ENCODE measurements around the gene KAT7.

The KAT7 gene

GRCh38 chr17:49878931-49879904, 90.7 kb downstream of the KAT7 start:
- no peak overlapping the region for H3K4me2 ChIP-seq (ENCODE audit: low read length)
- no peaks in the 10 kb centered on the region for H3K9me3 ChIP-seq (ENCODE audit: control insufficient read depth, low read length)
- H3K27ac ChIP-seq, result no peak overlapping the region
- TF ChIP-seq CTCF (IDR thresholded peaks at IDR 0.05), result no peak
- H3K9ac ChIP-seq, result no peak overlapping the region
- H2AFZ ChIP-seq, result no peak overlapping the region
- H3K4me1 ChIP-seq, result peaks cover 3% of the 10 kb centered on the region
- no peaks in the 10 kb centered on the region for H3K27me3 ChIP-seq (ENCODE audit: control insufficient read depth, insufficient read depth, low read length)
- H3K4me3 ChIP-seq (ENCODE audit: low read depth, low read length), result no peak overlapping the region
- no peaks in the 10 kb centered on the region for H3K36me3 ChIP-seq (ENCODE audit: control insufficient read depth, insufficient read depth, low read length)
- no peaks in the 10 kb centered on the region for H3K79me2 ChIP-seq

GRCh38 chr17:49880291-49881053, 92.0 kb downstream of the KAT7 start:
- H3K27me3 ChIP-seq (ENCODE audit: control insufficient read depth, insufficient read depth, low read length), result no peaks in the 10 kb centered on the region

GRCh38 chr17:49881054-49881402, 92.5 kb downstream of the KAT7 start:
- no peaks in the 10 kb centered on the region for H3K36me3 ChIP-seq (ENCODE audit: control insufficient read depth, insufficient read depth, low read length)
- no peak overlapping the region for H3K9ac ChIP-seq
- H3K27ac ChIP-seq, result no peak overlapping the region
- no peak overlapping the region for H3K4me2 ChIP-seq (ENCODE audit: low read length)
- H3K27me3 ChIP-seq (ENCODE audit: control insufficient read depth, insufficient read depth, low read length), result no peaks in the 10 kb centered on the region
- peaks cover 3% of the 10 kb centered on the region for H3K4me1 ChIP-seq
- no peak overlapping the region for H2AFZ ChIP-seq
- no peaks in the 10 kb centered on the region for H3K79me2 ChIP-seq
- H3K4me3 ChIP-seq (ENCODE audit: low read depth, low read length), result no peak overlapping the region
- no peak for TF ChIP-seq CTCF (IDR thresholded peaks at IDR 0.05)
- H3K9me3 ChIP-seq (ENCODE audit: control insufficient read depth, low read length), result no peaks in the 10 kb centered on the region

More at GRCh38 chr17:49880291-49881053, 92.0 kb downstream of the KAT7 start:
- Histone ChIP-seq H3K36me3 (ENCODE audit: control insufficient read depth, insufficient read depth, low read length) (no peaks in the 10 kb centered on the region), H3K79me2 (no peaks in the 10 kb centered on the region), H3K9ac (no peak overlapping the region), H3K27ac (no peak overlapping the region), H3K9me3 (ENCODE audit: control insufficient read depth, low read length) (no peaks in the 10 kb centered on the region), H3K4me2 (ENCODE audit: low read length) (peak overlapping the region; percentile 39), H2AFZ (peak overlapping the region; percentile 74), H3K4me1 (peaks cover 3% of the 10 kb centered on the region), H3K4me3 (ENCODE audit: low read depth, low read length) (no peak overlapping the region)
- TF ChIP-seq CTCF (IDR thresholded peaks at IDR 0.05), result peak; percentile 98

- no peak for TF ChIP-seq CTCF (IDR thresholded peaks at IDR 0.05)
- Histone ChIP-seq H3K4me1 (peaks cover 3% of the 10 kb centered on the region), H3K4me2 (ENCODE audit: low read length) (no peak overlapping the region), H2AFZ (no peak overlapping the region), H3K9me3 (ENCODE audit: control insufficient read depth, low read length) (no peaks in the 10 kb centered on the region), H3K27me3 (ENCODE audit: control insufficient read depth, insufficient read depth, low read length) (no peaks in the 10 kb centered on the region), H3K9ac (no peak overlapping the region), H3K27ac (no peak overlapping the region), H3K4me3 (ENCODE audit: low read depth, low read length) (no peak overlapping the region), H3K79me2 (no peaks in the 10 kb centered on the region), H3K36me3 (ENCODE audit: control insufficient read depth, insufficient read depth, low read length) (no peaks in the 10 kb centered on the region)
Observed at GRCh38 chr17:49882434-49882833, 94.0 kb downstream of the KAT7 start.
